ENCODE measurements around the gene VAX1. TPM values are rescaled to one million over a fixed set of nuclear protein-coding genes. Genes with fewer than 3 reads are reported as not detected.
"Not testable (repeated sequence)": the region's sequence is repeated elsewhere in the genome, so short reads cannot be mapped to it uniquely, and the experiment has no call there.

The VAX1 gene
- total and polyA plus RNA-seq, 9 donors: not detected

- H3K4me3 ChIP-seq (ENCODE audit: low read length): no peak overlapping the region
- DNase-seq: no peak
- 4% methylated on average over 62 of the region's 72 CpGs for WGBS (ENCODE audit: insufficient coverage)
- H3K27ac ChIP-seq (ENCODE audit: low read length): no peak overlapping the region
- peaks cover 94% of the 10 kb centered on the region for H3K27me3 ChIP-seq (ENCODE audit: control insufficient read depth, insufficient read depth, low read length)
- peaks cover 27% of the 10 kb centered on the region for H3K4me1 ChIP-seq (ENCODE audit: control insufficient read depth, insufficient read depth, low read length)
- H3K36me3 ChIP-seq (ENCODE audit: control insufficient read depth, insufficient read depth, low read length): no peaks in the 10 kb centered on the region
- no peaks in the 10 kb centered on the region for H3K9me3 ChIP-seq (replicated peaks; ENCODE audit: control insufficient read depth, low read depth, low read length)
Observed at GRCh38 chr10:117134306-117135025, 3.6 kb downstream of the VAX1 start.

- Histone ChIP-seq H3K4me3 (ENCODE audit: low read length) (no peak overlapping the region), H3K36me3 (ENCODE audit: control insufficient read depth, insufficient read depth, low read length) (no peaks in the 10 kb centered on the region), H3K27me3 (ENCODE audit: control insufficient read depth, insufficient read depth, low read length) (peaks cover 92% of the 10 kb centered on the region), H3K9me3 (replicated peaks; ENCODE audit: control insufficient read depth, low read depth, low read length) (no peaks in the 10 kb centered on the region), H3K4me1 (ENCODE audit: control insufficient read depth, insufficient read depth, low read length) (peaks cover 27% of the 10 kb centered on the region), H3K27ac (ENCODE audit: low read length) (no peak overlapping the region)
- WGBS (ENCODE audit: insufficient coverage): 1% methylated on average over 28 of the region's 28 CpGs
- no peak for DNase-seq
Observed at GRCh38 chr10:117134056-117134305, 4.1 kb downstream of the VAX1 start.

- WGBS (ENCODE audit: insufficient coverage): 5% methylated on average over 22 of the region's 30 CpGs
Observed at GRCh38 chr10:117133273-117134055, 4.6 kb downstream of the VAX1 start.

GRCh38 chr10:117132751-117133231, 5.3 kb downstream of the VAX1 start:
- Histone ChIP-seq H3K4me3 (ENCODE audit: low read length) (no peak overlapping the region), H3K9me3 (replicated peaks; ENCODE audit: control insufficient read depth, low read depth, low read length) (no peaks in the 10 kb centered on the region), H3K27ac (ENCODE audit: low read length) (no peak overlapping the region), H3K36me3 (ENCODE audit: control insufficient read depth, insufficient read depth, low read length) (no peaks in the 10 kb centered on the region), H3K4me1 (ENCODE audit: control insufficient read depth, insufficient read depth, low read length) (peaks cover 24% of the 10 kb centered on the region), H3K27me3 (ENCODE audit: control insufficient read depth, insufficient read depth, low read length) (peaks cover 86% of the 10 kb centered on the region)
- 1% methylated on average over 17 of the region's 27 CpGs for WGBS (ENCODE audit: insufficient coverage)
- DNase-seq: no peak

More at GRCh38 chr10:117133273-117134055, 4.6 kb downstream of the VAX1 start:
- DNase-seq: no peak
- Histone ChIP-seq H3K4me1 (ENCODE audit: control insufficient read depth, insufficient read depth, low read length) (peaks cover 27% of the 10 kb centered on the region), H3K36me3 (ENCODE audit: control insufficient read depth, insufficient read depth, low read length) (no peaks in the 10 kb centered on the region), H3K27me3 (ENCODE audit: control insufficient read depth, insufficient read depth, low read length) (peaks cover 92% of the 10 kb centered on the region), H3K9me3 (replicated peaks; ENCODE audit: control insufficient read depth, low read depth, low read length) (no peaks in the 10 kb centered on the region), H3K27ac (ENCODE audit: low read length) (no peak overlapping the region), H3K4me3 (ENCODE audit: low read length) (no peak overlapping the region)

GRCh38 chr10:117131376-117132327, 6.4 kb downstream of the VAX1 start:
- Histone ChIP-seq H3K4me1 (ENCODE audit: control insufficient read depth, insufficient read depth, low read length) (peaks cover 14% of the 10 kb centered on the region), H3K36me3 (ENCODE audit: control insufficient read depth, insufficient read depth, low read length) (no peaks in the 10 kb centered on the region), H3K4me3 (ENCODE audit: low read length) (no peak overlapping the region), H3K27me3 (ENCODE audit: control insufficient read depth, insufficient read depth, low read length) (peaks cover 85% of the 10 kb centered on the region), H3K9me3 (replicated peaks; ENCODE audit: control insufficient read depth, low read depth, low read length) (no peaks in the 10 kb centered on the region), H3K27ac (ENCODE audit: low read length) (no peak overlapping the region)
- no peak for DNase-seq
- WGBS (ENCODE audit: insufficient coverage): 2% methylated on average over 42 of the region's 47 CpGs

- Histone ChIP-seq H3K36me3 (ENCODE audit: control insufficient read depth, insufficient read depth, low read length) (no peaks in the 10 kb centered on the region), H3K9me3 (replicated peaks; ENCODE audit: control insufficient read depth, low read depth, low read length) (no peaks in the 10 kb centered on the region), H3K4me3 (ENCODE audit: low read length) (no peak overlapping the region), H3K4me1 (ENCODE audit: control insufficient read depth, insufficient read depth, low read length) (peaks cover 14% of the 10 kb centered on the region), H3K27ac (ENCODE audit: low read length) (no peak overlapping the region), H3K27me3 (ENCODE audit: control insufficient read depth, insufficient read depth, low read length) (peaks cover 82% of the 10 kb centered on the region)
- no peak for DNase-seq
- 10% methylated on average over 7 of the region's 8 CpGs for WGBS (ENCODE audit: insufficient coverage)
Observed at GRCh38 chr10:117130862-117131375, 7.2 kb downstream of the VAX1 start.

- Histone ChIP-seq H3K4me3 (ENCODE audit: low read length) (no peak overlapping the region), H3K4me1 (ENCODE audit: control insufficient read depth, insufficient read depth, low read length) (peaks cover 14% of the 10 kb centered on the region), H3K27me3 (ENCODE audit: control insufficient read depth, insufficient read depth, low read length) (peaks cover 82% of the 10 kb centered on the region), H3K36me3 (ENCODE audit: control insufficient read depth, insufficient read depth, low read length) (no peaks in the 10 kb centered on the region), H3K9me3 (replicated peaks; ENCODE audit: control insufficient read depth, low read depth, low read length) (no peaks in the 10 kb centered on the region), H3K27ac (ENCODE audit: low read length) (no peak overlapping the region)
- no peak for DNase-seq
- 43% methylated on average over 1 of the region's 2 CpGs for WGBS (ENCODE audit: insufficient coverage)
Observed at GRCh38 chr10:117130346-117130745, 7.7 kb downstream of the VAX1 start.

GRCh38 chr10:117126645-117127044, 11.4 kb downstream of the VAX1 start:
- not testable (repeated sequence) for H3K4me3 ChIP-seq (ENCODE audit: low read length); H3K27ac ChIP-seq (ENCODE audit: low read length); H3K36me3 ChIP-seq (ENCODE audit: control insufficient read depth, insufficient read depth, low read length); DNase-seq; H3K9me3 ChIP-seq (replicated peaks; ENCODE audit: control insufficient read depth, low read depth, low read length); H3K4me1 ChIP-seq (ENCODE audit: control insufficient read depth, insufficient read depth, low read length)
- 85% methylated on average over 12 of the region's 23 CpGs for WGBS (ENCODE audit: insufficient coverage)
- H3K27me3 ChIP-seq (ENCODE audit: control insufficient read depth, insufficient read depth, low read length): peaks cover 57% of the 10 kb centered on the region

- WGBS (ENCODE audit: insufficient coverage): 58% methylated on average over 19 of the region's 26 CpGs
- H3K9me3 ChIP-seq (replicated peaks; ENCODE audit: control insufficient read depth, low read depth, low read length): no peaks in the 10 kb centered on the region
- no peaks in the 10 kb centered on the region for H3K4me1 ChIP-seq (ENCODE audit: control insufficient read depth, insufficient read depth, low read length)
- H3K27me3 ChIP-seq (ENCODE audit: control insufficient read depth, insufficient read depth, low read length): peaks cover 51% of the 10 kb centered on the region
- H3K27ac ChIP-seq (ENCODE audit: low read length): no peak overlapping the region
- no peak for DNase-seq
- H3K36me3 ChIP-seq (ENCODE audit: control insufficient read depth, insufficient read depth, low read length): no peaks in the 10 kb centered on the region
- H3K4me3 ChIP-seq (ENCODE audit: low read length): no peak overlapping the region
Observed at GRCh38 chr10:117126034-117126433, 12.0 kb downstream of the VAX1 start.
